K562 (cell line): Measurements from ENCODE around the gene COL28A1. TPM values are rescaled to one million over a fixed set of nuclear protein-coding genes. Genes with fewer than 3 reads are reported as not detected.

Experiments used
- ATAC-seq: fragments of 200-7000 bp; cut with Tn5 transposase; 3 replicates; pipeline ENCODE4 v1.9.1; 2020; ENCODE audit warnings: moderate library complexity
- BruUV-seq: library from RNA; stranded (reverse); fragments of 400-500 nt; replicated peaks from 2 replicates; lab custom pipeline; 2021; lab: Mats Ljungman, UMichigan
- CTCF ChIA-PET: fragments of 300-600 bp; formaldehyde crosslinking; extraction: SDS; loops from one replicate; lab custom pipeline; 2021; ENCODE audit warnings: low intra/inter-chr PET ratio; lab: Yijun Ruan, JAX
- POLR2A ChIA-PET: fragments of 300-600, 350-650 bp; sonication (Branson Sonifier 250); formaldehyde crosslinking; extraction: SDS; loops from one replicate; lab custom pipeline; 2021; ENCODE audit warnings: antibody characterized with exemption, inconsistent platforms; lab: Yijun Ruan, JAX
- DNase-seq, 4 experiments: peaks; one replicate each; pipeline versions ENCODE4 v3.0.0 to v3.0.0-alpha.2; 2011 to 2018; ENCODE audit warnings: low spot score in 3 of 4, mixed read lengths in 3 of 4; ENCODE audit errors: extremely low read depth in 1 of 4
- FAIRE-seq: peaks from 2 replicates; lab custom pipeline; 2011; peaks lifted over from hg19 to GRCh38; lab: Jason Lieb, UNC
- H2AFZ ChIP-seq: 2 replicates; pipeline ENCODE4 v1.6.0; 2011; ENCODE audit warnings: low read depth, low read length, control low read depth, inconsistent platforms
- H3K27ac ChIP-seq: fragments of 200-600 bp; 3 replicates; pipeline ENCODE4 v1.8.0; 2011; ENCODE audit warnings: low read depth, mild to moderate bottlenecking, control low read depth, inconsistent platforms, low read length, moderate library complexity, mixed read lengths; ENCODE audit errors: extremely low read depth
- H3K27me3 ChIP-seq, 2 experiments: fragments of 300-600 bp in 1 of 2; 2 replicates in 1 of 2; 3 replicates in 1 of 2; pipeline versions ENCODE4 v1.6.0 to v1.8.0; 2011; ENCODE audit warnings: inconsistent platforms in 2 of 2, low read length in 2 of 2, mild to moderate bottlenecking in 1 of 2, mixed read lengths in 1 of 2, moderate library complexity in 1 of 2; ENCODE audit not compliant: control insufficient read depth in 2 of 2, insufficient read depth in 2 of 2
- H3K36me3 ChIP-seq: fragments of 300-600 bp; 3 replicates; pipeline ENCODE4 v1.8.0; 2011; ENCODE audit warnings: mild to moderate bottlenecking, low read length, inconsistent platforms; ENCODE audit not compliant: control insufficient read depth, insufficient read depth
- H3K4me1 ChIP-seq, 2 experiments: fragments of 200-600 bp in 1 of 2; replicated peaks in 1 of 2; 2 replicates in 1 of 2; 3 replicates in 1 of 2; pipeline versions ENCODE4 v1.5.1 to v1.8.0; 2011; ENCODE audit warnings: inconsistent platforms in 2 of 2, low read length in 2 of 2, mild to moderate bottlenecking in 1 of 2, mixed read lengths in 1 of 2, moderate library complexity in 1 of 2; ENCODE audit not compliant: control insufficient read depth in 2 of 2, insufficient read depth in 2 of 2
- H3K4me2 ChIP-seq: 2 replicates; pipeline ENCODE4 v1.6.1; 2011; ENCODE audit warnings: low read length, control low read depth, inconsistent platforms, mixed read lengths; ENCODE audit not compliant: insufficient read depth
- H3K4me3 ChIP-seq: fragments of 200-600 bp; sonication (generic), shearing (Covaris generic); 2 replicates; pipeline ENCODE4 v1.5.1; 2016; ENCODE audit warnings: control low read depth, inconsistent platforms
- H3K79me2 ChIP-seq: fragments of 200-600 bp; 3 replicates; pipeline ENCODE4 v1.8.0; 2011; ENCODE audit warnings: low read length, inconsistent platforms; ENCODE audit not compliant: control insufficient read depth, insufficient read depth
- H3K9ac ChIP-seq, 2 experiments: 2 replicates each; pipeline versions ENCODE4 v1.6.0 to v1.6.1; 2011; ENCODE audit warnings: low read depth in 2 of 2, low read length in 2 of 2, control low read depth in 1 of 2, inconsistent platforms in 1 of 2, mild to moderate bottlenecking in 1 of 2, mixed read lengths in 1 of 2; ENCODE audit not compliant: insufficient read depth in 1 of 2
- H3K9me1 ChIP-seq: one replicate; pipeline ENCODE4 v1.6.0; 2011; ENCODE audit warnings: inconsistent platforms, mild to moderate bottlenecking, low read length, moderate library complexity; ENCODE audit not compliant: control insufficient read depth, insufficient read depth
- H3K9me3 ChIP-seq: replicated peaks from 2 replicates; pipeline ENCODE4 v1.5.1; 2011; ENCODE audit warnings: low read depth, low read length, inconsistent platforms; ENCODE audit not compliant: control insufficient read depth, insufficient read depth
- H4K20me1 ChIP-seq: replicated peaks from 2 replicates; pipeline ENCODE4 v1.6.1; 2011; ENCODE audit warnings: low read length, inconsistent platforms, mixed read lengths; ENCODE audit not compliant: control insufficient read depth, insufficient read depth
- HNRNPUL1 ChIP-seq: fragments of 200-400 bp; formaldehyde crosslinking; IDR thresholded peaks from 2 replicates; pipeline ENCODE4 v1.6.1; 2017; ENCODE audit warnings: low read length
- HSF4 ChIP-seq: fragments of 250-450 bp; sonication (Bioruptor Pico); IDR thresholded peaks from 2 replicates; pipeline ENCODE4 v2.1.2; 2022; ENCODE audit warnings: mild to moderate bottlenecking, moderate library complexity, borderline replicate concordance
- L3MBTL2 ChIP-seq: fragments of 450-650 bp; IDR thresholded peaks from 2 replicates; pipeline ENCODE4 v1.6.1; 2016; ENCODE audit warnings: mild to moderate bottlenecking, moderate library complexity
- LARP7 ChIP-seq: fragments of 450-650 bp; IDR thresholded peaks from 2 replicates; pipeline ENCODE4 v1.6.1; 2016
- WGBS: fragments of 100-300 bp; shearing (Covaris generic); methylation state at CpG from one replicate; pipeline ENCODE4 v1.1.6; 2016; ENCODE audit warnings: low coverage, mixed read lengths; ENCODE audit not compliant: insufficient coverage; ENCODE audit errors: missing lambda C conversion rate; 5-methylcytosine and 5-hydroxymethylcytosine counted together
- in situ Hi-C: fragments of 300-500 bp; cut with MboI; formaldehyde crosslinking; loops from 4 replicates; pipeline ENCODE4 v1.15.0; 2018; ENCODE audit warnings: inconsistent platforms, mixed read lengths
- intact Hi-C: fragments of 100-400 bp; cut with micrococcal nuclease; formaldehyde crosslinking; loops from 2 replicates; pipeline ENCODE4 v1.14.2; 2022
- polyA plus RNA-seq, 8 experiments: library from polyadenylated mRNA; depleted of rRNA in 4 of 8; stranded (reverse) in 5 of 8; unstranded in 3 of 8; fragments of >200 nt; fragmentation: Nextera tagmentation in 2 of 8; fragmentation: Illumina TruSeq in 1 of 8; extraction: Ambion mirVana in 2 of 8; extraction: Trizol in 1 of 8; gene quantifications; 2 replicates each; pipeline versions ENCODE4 v1.2.1 to v1.2.3, GENCODE V29; 2011 to 2014; ENCODE audit warnings: inconsistent platforms in 1 of 8, missing spikeins in 1 of 8
- total RNA-seq, 7 experiments: library from RNA; depleted of rRNA in 6 of 7; stranded (reverse); fragments of >200 nt in 6 of 7; fragmentation: Illumina TruSeq in 2 of 7; extraction: Trizol in 2 of 7; gene quantifications; 2 replicates each; pipeline versions ENCODE4 v1.2.1 to v1.2.3, GENCODE V29; 2011 to 2021; ENCODE audit warnings: low replicate concordance in 1 of 7
- TF ChIP-seq, protein P1 (sequence below): sonication (generic); formaldehyde crosslinking; IDR thresholded peaks from 2 replicates; pipeline ENCODE4 v1.8.0; 2022; ENCODE audit warnings: mild to moderate bottlenecking, missing genetic modification reagents

Gene COL28A1
- total and polyA plus RNA-seq, 9 of the 15 experiments (the other 6 are each of a cell fraction or from before 2014, with no cell fraction given), result 0.03 to 0.13 (median 0.05) TPM; not detected in 3

DNA sequence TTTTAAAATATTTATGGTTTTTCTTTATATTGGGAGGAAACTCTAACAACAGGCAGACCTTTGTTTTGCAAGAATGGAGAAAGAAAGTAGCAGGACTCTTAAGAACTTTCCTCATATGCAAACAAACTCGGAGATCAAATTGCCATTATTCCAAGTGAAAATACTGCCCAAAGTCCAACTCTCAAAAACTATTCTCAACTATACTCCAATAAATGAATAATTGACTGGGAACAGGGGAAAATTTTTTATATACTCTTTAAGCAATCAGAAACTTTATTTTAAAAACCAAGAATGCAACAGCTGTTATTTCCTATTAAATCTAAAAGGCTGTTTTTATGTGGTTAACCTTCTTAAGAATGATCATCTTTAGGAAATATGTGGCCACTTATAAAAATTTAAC, 101.9 kb downstream of the COL28A1 start:
- in situ Hi-C loops, result no loop called here
- no peak overlapping the region for H2AFZ ChIP-seq
- ATAC-seq, result no peak

GRCh38 chr7:7432979-7433378, 102.7 kb downstream of the COL28A1 start:
- no peak overlapping the region for H3K9ac ChIP-seq

More for the DNA sequence above, 101.9 kb downstream of the COL28A1 start:
- no peaks in the 10 kb centered on the region for H3K36me3 ChIP-seq
- no peak overlapping the region for H3K4me3 ChIP-seq
- intact Hi-C loops, result no loop called here
- no peak for TF ChIP-seq LARP7
- H3K4me1 ChIP-seq, result no peaks in the 10 kb centered on the region
- no peaks in the 10 kb centered on the region for H3K9me3 ChIP-seq
- H3K27me3 ChIP-seq, result peaks cover 13 to 18% of the 10 kb centered on the region in 2 experiments; a peak in 4 of 5 replicates
- no peaks in the 10 kb centered on the region for H3K79me2 ChIP-seq
- no peaks in the 10 kb centered on the region for H3K9me1 ChIP-seq
- DNase-seq (no peak), FAIRE-seq (no peak)
- H4K20me1 ChIP-seq, result no peaks in the 10 kb centered on the region
- no TSS peak for BruUV-seq
- ChIA-PET POLR2A (interaction anchor here (1.0 to 1.2 kb wide), 2 partner anchors 25 to 28 kb away, joined by 3 read pairs; no protein-coding TSS in a partner anchor), CTCF (no interaction called here)
- no peak overlapping the region for H3K27ac ChIP-seq
- H3K4me2 ChIP-seq, result no peak overlapping the region
- 0% methylated on average over 1 of the region's 1 CpG for WGBS
- no peak overlapping the region for H3K9ac ChIP-seq

More at GRCh38 chr7:7432979-7433378, 102.7 kb downstream of the COL28A1 start:
- Histone ChIP-seq H3K27me3 (peaks cover 13 to 19% of the 10 kb centered on the region in 2 experiments; a peak in 4 of 5 replicates), H3K4me1 (no peaks in the 10 kb centered on the region), H2AFZ (no peak overlapping the region), H3K4me2 (no peak overlapping the region), H3K9me1 (no peaks in the 10 kb centered on the region)
- POLR2A ChIA-PET, result interaction anchor here (1.2 kb wide), 1 partner anchor 29 kb away, joined by 3 read pairs; no protein-coding TSS in a partner anchor
- BruUV-seq, result no TSS peak
- TF ChIP-seq HNRNPUL1 (no peak), L3MBTL2 (no peak), HSF4 (CRISPR knock-in tag) (no peak)
- TF ChIP-seq, protein P1, sequence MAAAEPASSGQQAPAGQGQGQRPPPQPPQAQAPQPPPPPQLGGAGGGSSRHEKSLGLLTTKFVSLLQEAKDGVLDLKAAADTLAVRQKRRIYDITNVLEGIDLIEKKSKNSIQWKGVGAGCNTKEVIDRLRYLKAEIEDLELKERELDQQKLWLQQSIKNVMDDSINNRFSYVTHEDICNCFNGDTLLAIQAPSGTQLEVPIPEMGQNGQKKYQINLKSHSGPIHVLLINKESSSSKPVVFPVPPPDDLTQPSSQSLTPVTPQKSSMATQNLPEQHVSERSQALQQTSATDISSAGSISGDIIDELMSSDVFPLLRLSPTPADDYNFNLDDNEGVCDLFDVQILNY (CRISPR knock-in tag), result no peak
- TF ChIP-seq, all 486 proteins: peak for 0
- intact Hi-C loops (no loop called here), in situ Hi-C loops (no loop called here)
- DNase-seq (no peak), ATAC-seq (no peak), FAIRE-seq (no peak)
- H3K27ac ChIP-seq, result no peak overlapping the region
- CTCF ChIA-PET, result no interaction called here
- H3K79me2 ChIP-seq, result no peaks in the 10 kb centered on the region
- no peaks in the 10 kb centered on the region for H3K9me3 ChIP-seq
- H3K4me3 ChIP-seq, result no peak overlapping the region
- H3K36me3 ChIP-seq, result no peaks in the 10 kb centered on the region
- WGBS, result 6% methylated on average over 7 of the region's 7 CpGs
- no peaks in the 10 kb centered on the region for H4K20me1 ChIP-seq
